WTC11 (cell line): ENCODE data around the gene MGMT. TPM values are rescaled to one million over a fixed set of nuclear protein-coding genes. Genes with fewer than 3 reads are reported as not detected.

ENCODE experiments used
- ATAC-seq: fragments of 200-7000 bp; cut with Tn5 transposase; 2 replicates; pipeline ENCODE4 v1.10.0; 2021; ENCODE audit warnings: mild to moderate bottlenecking, moderate library complexity
- CTCF ChIA-PET: fragments of 300-600 bp; sonication (Branson Sonifier 250); formaldehyde crosslinking; loops from one replicate; lab custom pipeline; 2021; ENCODE audit warnings: antibody characterized with exemption; lab: Charles Lee
- POLR2A ChIA-PET: fragments of 350-600 bp; sonication (Branson Sonifier 250); formaldehyde crosslinking; loops from one replicate; lab custom pipeline; 2021; ENCODE audit warnings: antibody characterized with exemption; lab: Charles Lee
- DNase-seq: peaks from one replicate; pipeline ENCODE4 v3.0.0; 2021; ENCODE audit warnings: low spot score
- H3K27ac Mint-ChIP-seq: 2 replicates; pipeline ENCODE4 v1.8.0; 2021; ENCODE audit warnings: mixed read lengths
- H3K27me3 Mint-ChIP-seq: 2 replicates; pipeline ENCODE4 v1.8.0; 2021; ENCODE audit warnings: low read depth, mild to moderate bottlenecking, moderate library complexity, mixed read lengths
- H3K36me3 Mint-ChIP-seq: 2 replicates; pipeline ENCODE4 v1.8.0; 2021; ENCODE audit warnings: mixed read lengths
- H3K4me1 Mint-ChIP-seq: 2 replicates; pipeline ENCODE4 v1.8.0; 2022; ENCODE audit warnings: mixed read lengths
- H3K4me3 Mint-ChIP-seq: 2 replicates; pipeline ENCODE4 v1.8.0; 2021; ENCODE audit warnings: mild to moderate bottlenecking, moderate library complexity, mixed read lengths
- H3K9me3 Mint-ChIP-seq: 2 replicates; pipeline ENCODE4 v1.8.0; 2021; ENCODE audit warnings: mixed read lengths
- ATF6 ChIP-seq: sonication (generic); formaldehyde crosslinking; IDR thresholded peaks from 2 replicates; pipeline ENCODE4 v1.8.1; 2023; ENCODE audit warnings: mild to moderate bottlenecking, missing genetic modification reagents
- CBFB ChIP-seq: sonication (generic); formaldehyde crosslinking; IDR thresholded peaks from 2 replicates; pipeline ENCODE4 v1.8.1; 2022; ENCODE audit warnings: mild to moderate bottlenecking, low read depth, missing genetic modification reagents
- ESRRA ChIP-seq: sonication (generic); formaldehyde crosslinking; IDR thresholded peaks from 2 replicates; pipeline ENCODE4 v1.8.1; 2022; ENCODE audit warnings: mild to moderate bottlenecking, missing genetic modification reagents, borderline replicate concordance
- GTF2I ChIP-seq: fragments of 250-450 bp; sonication (Bioruptor Pico); conservative IDR thresholded peaks from 2 replicates; pipeline ENCODE4 v1.4.0; 2021; ENCODE audit warnings: mild to moderate bottlenecking
- IRF2 ChIP-seq: sonication (generic); formaldehyde crosslinking; IDR thresholded peaks from 2 replicates; pipeline ENCODE4 v1.8.0; 2022; ENCODE audit warnings: low read depth, missing genetic modification reagents, borderline replicate concordance
- MAX ChIP-seq: sonication (generic); formaldehyde crosslinking; IDR thresholded peaks from 2 replicates; pipeline ENCODE4 v1.8.0; 2022; ENCODE audit warnings: mild to moderate bottlenecking, missing genetic modification reagents
- MLX ChIP-seq: sonication (generic); formaldehyde crosslinking; IDR thresholded peaks from 2 replicates; pipeline ENCODE4 v1.8.1; 2023; ENCODE audit warnings: mild to moderate bottlenecking, missing genetic modification reagents, moderate library complexity
- MYBL2 ChIP-seq: sonication (generic); formaldehyde crosslinking; IDR thresholded peaks from 2 replicates; pipeline ENCODE4 v1.8.1; 2023; ENCODE audit warnings: mild to moderate bottlenecking, moderate library complexity, missing genetic modification reagents
- NFYB ChIP-seq: sonication (generic); formaldehyde crosslinking; conservative IDR thresholded peaks from 2 replicates; pipeline ENCODE4 v1.8.0; 2022; ENCODE audit warnings: low read depth, missing genetic modification reagents
- NR3C1 ChIP-seq: sonication (generic); formaldehyde crosslinking; conservative IDR thresholded peaks from 2 replicates; pipeline ENCODE4 v1.8.1; 2023; ENCODE audit warnings: low read depth, mild to moderate bottlenecking, missing genetic modification reagents
- RORB ChIP-seq: fragments of 250-450 bp; sonication (Bioruptor Pico); IDR thresholded peaks from 2 replicates; pipeline ENCODE4 v1.9.0; 2021; ENCODE audit warnings: mild to moderate bottlenecking
- TP53 ChIP-seq: sonication (generic); formaldehyde crosslinking; IDR thresholded peaks from 2 replicates; pipeline ENCODE4 v1.8.1; 2023; ENCODE audit warnings: mild to moderate bottlenecking, missing genetic modification reagents
- USF2 ChIP-seq: sonication (generic); formaldehyde crosslinking; IDR thresholded peaks from 2 replicates; pipeline ENCODE4 v1.8.1; 2023; ENCODE audit warnings: mild to moderate bottlenecking, missing genetic modification reagents, moderate library complexity
- ZNF138 ChIP-seq: sonication (generic); formaldehyde crosslinking; conservative IDR thresholded peaks from 2 replicates; pipeline ENCODE4 v1.8.1; 2022; ENCODE audit warnings: mild to moderate bottlenecking, moderate library complexity, missing genetic modification reagents
- ZNF317 ChIP-seq: sonication (generic); formaldehyde crosslinking; IDR thresholded peaks from 2 replicates; pipeline ENCODE4 v1.8.1; 2023; ENCODE audit warnings: low read depth, mild to moderate bottlenecking, moderate library complexity, missing genetic modification reagents, borderline replicate concordance
- ZNF423 ChIP-seq: fragments of 250-450 bp; sonication (Bioruptor Pico); IDR thresholded peaks from 2 replicates; pipeline ENCODE4 v2.1.2; 2022; ENCODE audit warnings: mild to moderate bottlenecking, moderate library complexity
- total RNA-seq: library from RNA; stranded (reverse); gene quantifications from 3 replicates; pipeline ENCODE4 v1.2.3, GENCODE V29; 2021

The MGMT gene
- total RNA-seq, 1 experiment from 2014 or later: 11.8 TPM

GRCh38 chr10:129542589-129542988 lies 75.5 kb downstream of the MGMT start:
- H3K36me3 Mint-ChIP-seq: peaks cover 2% of the 10 kb centered on the region
- H3K4me1 Mint-ChIP-seq: peaks cover 13% of the 10 kb centered on the region
- ATAC-seq (no peak), DNase-seq (no peak)
- H3K9me3 Mint-ChIP-seq: peaks cover 3% of the 10 kb centered on the region; the same call in 1 of the 2 replicates
- TF ChIP-seq NR3C1 (CRISPR knock-in tag) (no peak), ATF6 (CRISPR knock-in tag) (no peak), CBFB (CRISPR knock-in tag) (no peak), IRF2 (CRISPR knock-in tag) (no peak), RORB (CRISPR knock-in tag) (no peak), GTF2I (CRISPR knock-in tag) (no peak)
- ChIA-PET CTCF (no interaction called here), POLR2A (no interaction called here)
- 0 out of 2 replicates have a peak overlapping the region, but pooled peaks have one; percentile 32 for H3K27ac Mint-ChIP-seq
- H3K27me3 Mint-ChIP-seq: no peaks in the 10 kb centered on the region
- no peak overlapping the region for H3K4me3 Mint-ChIP-seq

GRCh38 chr10:129544205-129545202 lies 77.5 kb downstream of the MGMT start:
- TF ChIP-seq MAX (CRISPR knock-in tag): no peak
- no peak for TF ChIP-seq TP53 (CRISPR knock-in tag)
- TF ChIP-seq ESRRA: no peak
- no peak for TF ChIP-seq MLX (CRISPR knock-in tag)
- TF ChIP-seq USF2 (CRISPR knock-in tag): no peak
- ATAC-seq: no peak
- Mint-ChIP-seq H3K27ac (no peak overlapping the region), H3K27me3 (no peaks in the 10 kb centered on the region), H3K9me3 (no peaks in the 10 kb centered on the region), H3K36me3 (no peaks in the 10 kb centered on the region), H3K4me1 (peaks cover 13% of the 10 kb centered on the region), H3K4me3 (no peak overlapping the region)
- CTCF ChIA-PET: no interaction called here
- POLR2A ChIA-PET: no interaction called here
- no peak for DNase-seq

- no peak for TF ChIP-seq ZNF317 (CRISPR knock-in tag)
- TF ChIP-seq ZNF423: no peak
- no peak for TF ChIP-seq MYBL2
- no peak for TF ChIP-seq ZNF138 (CRISPR knock-in tag)
- TF ChIP-seq NFYB (CRISPR knock-in tag): no peak
- DNase-seq (no peak), ATAC-seq (no peak)
- Mint-ChIP-seq H3K27me3 (no peaks in the 10 kb centered on the region), H3K4me3 (no peak overlapping the region), H3K36me3 (no peaks in the 10 kb centered on the region), H3K9me3 (no peaks in the 10 kb centered on the region), H3K4me1 (peaks cover 10% of the 10 kb centered on the region), H3K27ac (no peak overlapping the region; the same call in 1 of the 2 replicates)
- ChIA-PET POLR2A (no interaction called here), CTCF (no interaction called here)
Observed at GRCh38 chr10:129545261-129545660, 78.2 kb downstream of the MGMT start.
